Esophagus squamous epithelium (tissue), 4 donors: ENCODE measurements around the gene GPR62.

Source experiments
- CTCF ChIP-seq, 6 experiments: fragments of 450-650 bp in 4 of 6; fragments of 200-600 bp in 2 of 6; sonication (generic) in 2 of 6; IDR thresholded peaks; one replicate each; pipeline ENCODE4 v1.5.1; 2016 to 2019; ENCODE audit warnings: antibody characterized with exemption in 6 of 6, mild to moderate bottlenecking in 4 of 6, moderate library complexity in 4 of 6
- POLR2A ChIP-seq, 4 donors: fragments of 450-650 bp; IDR thresholded peaks; one replicate each; pipeline ENCODE4 v1.6.1; 2017; ENCODE audit warnings: antibody characterized with exemption in 4 of 4, mild to moderate bottlenecking in 4 of 4, moderate library complexity in 3 of 4

GRCh38 chr3:51935886-51936755 lies 19.1 kb upstream of the GPR62 start:
- no peak for TF ChIP-seq CTCF (IDR thresholded peaks at IDR 0.05)
- TF ChIP-seq POLR2A (IDR thresholded peaks at IDR 0.05), result no peak
